K562 (cell line): ENCODE results near the gene ETNK2. TPM values are rescaled to one million over a fixed set of nuclear protein-coding genes. Genes with fewer than 3 reads are reported as not detected.

Source experiments
- ATAC-seq: fragments of 200-7000 bp; cut with Tn5 transposase; 3 replicates; pipeline ENCODE4 v1.9.1; 2020; ENCODE audit warnings: moderate library complexity
- BruUV-seq: library from RNA; stranded (reverse); fragments of 400-500 nt; replicated peaks from 2 replicates; lab custom pipeline; 2021; lab: Mats Ljungman, UMichigan
- CTCF ChIA-PET: fragments of 300-600 bp; formaldehyde crosslinking; extraction: SDS; loops from one replicate; lab custom pipeline; 2021; ENCODE audit warnings: low intra/inter-chr PET ratio; lab: Yijun Ruan, JAX
- POLR2A ChIA-PET: fragments of 300-600, 350-650 bp; sonication (Branson Sonifier 250); formaldehyde crosslinking; extraction: SDS; loops from one replicate; lab custom pipeline; 2021; ENCODE audit warnings: antibody characterized with exemption, inconsistent platforms; lab: Yijun Ruan, JAX
- DNase-seq, 4 experiments: peaks; one replicate each; pipeline versions ENCODE4 v3.0.0 to v3.0.0-alpha.2; 2011 to 2018; ENCODE audit warnings: low spot score in 3 of 4, mixed read lengths in 3 of 4; ENCODE audit errors: extremely low read depth in 1 of 4
- FAIRE-seq: peaks from 2 replicates; lab custom pipeline; 2011; peaks lifted over from hg19 to GRCh38; lab: Jason Lieb, UNC
- H2AFZ ChIP-seq: 2 replicates; pipeline ENCODE4 v1.6.0; 2011; ENCODE audit warnings: low read depth, low read length, control low read depth, inconsistent platforms
- H3K27ac ChIP-seq: fragments of 200-600 bp; 3 replicates; pipeline ENCODE4 v1.8.0; 2011; ENCODE audit warnings: low read depth, mild to moderate bottlenecking, control low read depth, inconsistent platforms, low read length, moderate library complexity, mixed read lengths; ENCODE audit errors: extremely low read depth
- H3K27me3 ChIP-seq, 2 experiments: fragments of 300-600 bp in 1 of 2; 2 replicates in 1 of 2; 3 replicates in 1 of 2; pipeline versions ENCODE4 v1.6.0 to v1.8.0; 2011; ENCODE audit warnings: inconsistent platforms in 2 of 2, low read length in 2 of 2, mild to moderate bottlenecking in 1 of 2, mixed read lengths in 1 of 2, moderate library complexity in 1 of 2; ENCODE audit not compliant: control insufficient read depth in 2 of 2, insufficient read depth in 2 of 2
- H3K36me3 ChIP-seq: fragments of 300-600 bp; 3 replicates; pipeline ENCODE4 v1.8.0; 2011; ENCODE audit warnings: mild to moderate bottlenecking, low read length, inconsistent platforms; ENCODE audit not compliant: control insufficient read depth, insufficient read depth
- H3K4me1 ChIP-seq, 2 experiments: fragments of 200-600 bp in 1 of 2; replicated peaks in 1 of 2; 2 replicates in 1 of 2; 3 replicates in 1 of 2; pipeline versions ENCODE4 v1.5.1 to v1.8.0; 2011; ENCODE audit warnings: inconsistent platforms in 2 of 2, low read length in 2 of 2, mild to moderate bottlenecking in 1 of 2, mixed read lengths in 1 of 2, moderate library complexity in 1 of 2; ENCODE audit not compliant: control insufficient read depth in 2 of 2, insufficient read depth in 2 of 2
- H3K4me2 ChIP-seq: 2 replicates; pipeline ENCODE4 v1.6.1; 2011; ENCODE audit warnings: low read length, control low read depth, inconsistent platforms, mixed read lengths; ENCODE audit not compliant: insufficient read depth
- H3K4me3 ChIP-seq: fragments of 200-600 bp; sonication (generic), shearing (Covaris generic); 2 replicates; pipeline ENCODE4 v1.5.1; 2016; ENCODE audit warnings: control low read depth, inconsistent platforms
- H3K79me2 ChIP-seq: fragments of 200-600 bp; 3 replicates; pipeline ENCODE4 v1.8.0; 2011; ENCODE audit warnings: low read length, inconsistent platforms; ENCODE audit not compliant: control insufficient read depth, insufficient read depth
- H3K9ac ChIP-seq, 2 experiments: 2 replicates each; pipeline versions ENCODE4 v1.6.0 to v1.6.1; 2011; ENCODE audit warnings: low read depth in 2 of 2, low read length in 2 of 2, control low read depth in 1 of 2, inconsistent platforms in 1 of 2, mild to moderate bottlenecking in 1 of 2, mixed read lengths in 1 of 2; ENCODE audit not compliant: insufficient read depth in 1 of 2
- H3K9me1 ChIP-seq: one replicate; pipeline ENCODE4 v1.6.0; 2011; ENCODE audit warnings: inconsistent platforms, mild to moderate bottlenecking, low read length, moderate library complexity; ENCODE audit not compliant: control insufficient read depth, insufficient read depth
- H3K9me3 ChIP-seq: replicated peaks from 2 replicates; pipeline ENCODE4 v1.5.1; 2011; ENCODE audit warnings: low read depth, low read length, inconsistent platforms; ENCODE audit not compliant: control insufficient read depth, insufficient read depth
- H4K20me1 ChIP-seq: replicated peaks from 2 replicates; pipeline ENCODE4 v1.6.1; 2011; ENCODE audit warnings: low read length, inconsistent platforms, mixed read lengths; ENCODE audit not compliant: control insufficient read depth, insufficient read depth
- KLF10 ChIP-seq: fragments of 250-450 bp; sonication (Bioruptor Pico); IDR thresholded peaks from 2 replicates; pipeline ENCODE4 v1.6.1; 2021; ENCODE audit warnings: matching md5 sums
- LARP7 ChIP-seq: fragments of 450-650 bp; IDR thresholded peaks from 2 replicates; pipeline ENCODE4 v1.6.1; 2016
- MYBL2 ChIP-seq, 2 experiments: fragments of 450-650 bp in 1 of 2; sonication (generic) in 1 of 2; formaldehyde crosslinking in 1 of 2; IDR thresholded peaks; 2 replicates each; pipeline versions ENCODE4 v1.6.1 to v1.8.1; 2017 to 2022; ENCODE audit warnings: borderline replicate concordance in 1 of 2, inconsistent platforms in 1 of 2, low read depth in 1 of 2, mild to moderate bottlenecking in 1 of 2, missing genetic modification reagents in 1 of 2, moderate library complexity in 1 of 2
- SMAD3 ChIP-seq: fragments of 450-650 bp; formaldehyde crosslinking; conservative IDR thresholded peaks from 2 replicates; pipeline ENCODE4 v1.4.0; 2020; ENCODE audit warnings: mild to moderate bottlenecking
- ZNF3 ChIP-seq: fragments of 250-450 bp; sonication (Bioruptor Pico); IDR thresholded peaks from 2 replicates; pipeline ENCODE4 v1.5.0; 2021; ENCODE audit warnings: mild to moderate bottlenecking, moderate library complexity
- ZNF707 ChIP-seq: fragments of 250-450 bp; sonication (Bioruptor Pico); conservative IDR thresholded peaks from 2 replicates; pipeline ENCODE4 v1.8.0; 2022; ENCODE audit warnings: inconsistent platforms, mild to moderate bottlenecking, moderate library complexity
- WGBS: fragments of 100-300 bp; shearing (Covaris generic); methylation state at CpG from one replicate; pipeline ENCODE4 v1.1.6; 2016; ENCODE audit warnings: low coverage, mixed read lengths; ENCODE audit not compliant: insufficient coverage; ENCODE audit errors: missing lambda C conversion rate; 5-methylcytosine and 5-hydroxymethylcytosine counted together
- in situ Hi-C: fragments of 300-500 bp; cut with MboI; formaldehyde crosslinking; loops from 4 replicates; pipeline ENCODE4 v1.15.0; 2018; ENCODE audit warnings: inconsistent platforms, mixed read lengths
- intact Hi-C: fragments of 100-400 bp; cut with micrococcal nuclease; formaldehyde crosslinking; loops from 2 replicates; pipeline ENCODE4 v1.14.2; 2022
- polyA plus RNA-seq, 8 experiments: library from polyadenylated mRNA; depleted of rRNA in 4 of 8; stranded (reverse) in 5 of 8; unstranded in 3 of 8; fragments of >200 nt; fragmentation: Nextera tagmentation in 2 of 8; fragmentation: Illumina TruSeq in 1 of 8; extraction: Ambion mirVana in 2 of 8; extraction: Trizol in 1 of 8; gene quantifications; 2 replicates each; pipeline versions ENCODE4 v1.2.1 to v1.2.3, GENCODE V29; 2011 to 2014; ENCODE audit warnings: inconsistent platforms in 1 of 8, missing spikeins in 1 of 8
- total RNA-seq, 7 experiments: library from RNA; depleted of rRNA in 6 of 7; stranded (reverse); fragments of >200 nt in 6 of 7; fragmentation: Illumina TruSeq in 2 of 7; extraction: Trizol in 2 of 7; gene quantifications; 2 replicates each; pipeline versions ENCODE4 v1.2.1 to v1.2.3, GENCODE V29; 2011 to 2021; ENCODE audit warnings: low replicate concordance in 1 of 7

Gene ETNK2
- total and polyA plus RNA-seq, 9 of the 15 experiments (the other 6 are each of a cell fraction or from before 2014, with no cell fraction given) = 0.03 to 0.38 (median 0.13) TPM; not detected in 4

GRCh38 chr1:204085876-204086275 lies 66.0 kb downstream of the ETNK2 start:
- no TSS peak for BruUV-seq
- Histone ChIP-seq H3K79me2 (no peaks in the 10 kb centered on the region), H3K9ac (no peak overlapping the region), H3K4me2 (no peak overlapping the region), H3K36me3 (no peaks in the 10 kb centered on the region), H2AFZ (no peak overlapping the region), H3K4me1 (no peaks in the 10 kb centered on the region), H3K4me3 (no peak overlapping the region), H3K27ac (no peak overlapping the region), H4K20me1 (peaks cover 3% of the 10 kb centered on the region; the same call in 1 of the 2 replicates), H3K27me3 (peaks cover 21 to 72% of the 10 kb centered on the region in 2 experiments), H3K9me1 (no peaks in the 10 kb centered on the region), H3K9me3 (no peaks in the 10 kb centered on the region)
- DNase-seq (no peak), ATAC-seq (no peak), FAIRE-seq (no peak)
- WGBS = 0% methylated on average over 6 of the region's 7 CpGs
- TF ChIP-seq MYBL2 (IDR thresholded peaks at IDR 0.05; ENCODE audit: low read depth) (no peak), MYBL2 (CRISPR knock-in tag; IDR thresholded peaks at IDR 0.05; ENCODE audit: borderline replicate concordance) (no peak), ZNF707 (no peak), ZNF3 (CRISPR knock-in tag) (no peak), SMAD3 (CRISPR knock-in tag) (no peak), LARP7 (no peak), KLF10 (no peak)
- ChIA-PET CTCF (no interaction called here), POLR2A (no interaction called here)
- in situ Hi-C loops (no loop called here), intact Hi-C loops (no loop called here)
